Measurements from ENCODE around the gene ZNF296. TPM values are rescaled to one million over a fixed set of nuclear protein-coding genes. Genes with fewer than 3 reads are reported as not detected.

ZNF296 gene
- total RNA-seq, 2 experiments from 2014 or later, result 5.0 to 6.3 TPM

DNA sequence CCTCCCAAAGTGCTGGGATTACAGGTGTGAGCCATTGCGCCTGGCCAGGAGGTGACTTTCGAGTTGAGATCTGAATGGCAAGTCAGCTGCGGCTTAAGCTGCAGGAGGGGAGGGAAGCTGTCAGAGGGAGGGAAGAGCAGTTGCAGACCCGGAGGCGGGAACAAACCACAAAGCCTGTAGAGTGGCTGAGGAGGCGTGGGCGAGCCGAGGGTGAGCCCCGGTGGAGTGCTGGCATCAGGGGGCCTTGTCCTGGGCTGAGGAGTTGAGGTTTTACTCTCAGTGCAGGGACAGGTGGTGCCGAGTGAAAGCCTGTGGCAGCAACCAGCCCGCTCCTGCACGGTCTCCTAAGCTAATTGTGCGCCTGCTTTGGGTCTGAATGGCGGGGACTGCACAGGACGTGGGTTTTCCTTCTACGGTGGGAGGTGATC is 40.9 kb upstream of the ZNF296 start:
- CTCF ChIA-PET, result interaction anchor here (0.9 to 2.9 kb wide), 3 partner anchors 8 to 25 kb away, joined by 3 to 16 read pairs (median 11); no protein-coding TSS in a partner anchor
- H3K36me3 Mint-ChIP-seq (ENCODE audit: low read depth), result no peaks in the 10 kb centered on the region
- peak overlapping the region; percentile 63 for H3K27ac Mint-ChIP-seq
- H3K9me3 Mint-ChIP-seq, result no peaks in the 10 kb centered on the region
- DNase-seq (peak; percentile 93), ATAC-seq (peak; percentile 77)
- peaks cover 79% of the 10 kb centered on the region for H3K4me1 Mint-ChIP-seq (ENCODE audit: low read depth)
- H3K4me3 Mint-ChIP-seq, result peak overlapping the region; percentile 23
- TF ChIP-seq, protein P1, sequence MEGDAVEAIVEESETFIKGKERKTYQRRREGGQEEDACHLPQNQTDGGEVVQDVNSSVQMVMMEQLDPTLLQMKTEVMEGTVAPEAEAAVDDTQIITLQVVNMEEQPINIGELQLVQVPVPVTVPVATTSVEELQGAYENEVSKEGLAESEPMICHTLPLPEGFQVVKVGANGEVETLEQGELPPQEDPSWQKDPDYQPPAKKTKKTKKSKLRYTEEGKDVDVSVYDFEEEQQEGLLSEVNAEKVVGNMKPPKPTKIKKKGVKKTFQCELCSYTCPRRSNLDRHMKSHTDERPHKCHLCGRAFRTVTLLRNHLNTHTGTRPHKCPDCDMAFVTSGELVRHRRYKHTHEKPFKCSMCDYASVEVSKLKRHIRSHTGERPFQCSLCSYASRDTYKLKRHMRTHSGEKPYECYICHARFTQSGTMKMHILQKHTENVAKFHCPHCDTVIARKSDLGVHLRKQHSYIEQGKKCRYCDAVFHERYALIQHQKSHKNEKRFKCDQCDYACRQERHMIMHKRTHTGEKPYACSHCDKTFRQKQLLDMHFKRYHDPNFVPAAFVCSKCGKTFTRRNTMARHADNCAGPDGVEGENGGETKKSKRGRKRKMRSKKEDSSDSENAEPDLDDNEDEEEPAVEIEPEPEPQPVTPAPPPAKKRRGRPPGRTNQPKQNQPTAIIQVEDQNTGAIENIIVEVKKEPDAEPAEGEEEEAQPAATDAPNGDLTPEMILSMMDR (IDR thresholded peaks at IDR 0.05), result no peak
- POLR2A ChIA-PET, result interaction anchor here (0.9 to 1.9 kb wide), 5 partner anchors 19 to 135 kb away, joined by 3 to 14 read pairs (median 4); partner anchors contain the start of genes PPP1R37 and TRAPPC6A
- H3K27me3 Mint-ChIP-seq, result no peaks in the 10 kb centered on the region
- intact Hi-C loops (cut with micrococcal nuclease), result no loop called here

DNA sequence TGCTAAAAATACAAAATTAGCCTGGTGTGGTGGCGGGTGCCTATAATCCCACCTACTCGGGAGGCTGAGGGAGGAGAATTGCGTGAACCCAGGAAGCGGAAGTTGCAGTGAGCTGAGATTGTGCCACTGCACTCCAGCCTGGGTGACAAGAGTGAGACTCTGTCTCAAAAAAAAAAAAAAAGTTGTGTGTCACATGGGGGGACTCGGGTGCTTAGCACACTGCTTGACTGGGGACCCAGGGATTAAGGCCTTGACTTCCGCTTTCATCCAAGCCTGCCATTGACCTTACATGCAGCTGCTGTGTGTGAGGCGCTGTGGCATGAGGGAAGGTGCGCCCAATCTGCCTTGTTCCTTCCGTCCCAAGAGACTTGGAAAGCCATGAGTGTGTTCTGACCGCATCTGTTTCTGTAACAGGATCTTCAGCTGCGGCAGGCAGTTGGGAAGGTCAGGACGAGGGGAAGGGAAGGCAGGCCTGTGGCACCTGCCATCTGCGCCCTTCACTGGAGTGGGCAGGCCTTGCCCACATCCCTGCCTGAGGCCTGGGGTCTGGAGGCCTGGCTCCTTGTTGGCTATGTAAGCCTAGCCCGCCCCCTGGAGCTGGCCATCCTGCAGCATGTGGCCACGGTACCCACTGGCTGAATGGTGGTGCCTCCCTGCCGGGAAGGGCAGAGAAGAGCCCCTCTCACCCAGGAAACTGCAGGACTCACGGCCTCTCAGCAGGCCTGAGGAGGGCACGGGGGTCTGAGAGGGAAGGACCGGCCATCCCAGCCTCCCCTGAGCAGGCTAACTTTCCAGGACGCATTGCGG is 39.7 kb upstream of the ZNF296 start:
- Mint-ChIP-seq H3K27me3 (no peaks in the 10 kb centered on the region), H3K4me1 (ENCODE audit: low read depth) (peaks cover 72% of the 10 kb centered on the region), H3K4me3 (no peak overlapping the region), H3K27ac (peak overlapping the region; percentile 64), H3K36me3 (ENCODE audit: low read depth) (no peaks in the 10 kb centered on the region), H3K9me3 (no peaks in the 10 kb centered on the region)
- ChIA-PET POLR2A (interaction anchor here (1.3 kb wide), 1 partner anchor 68 kb away, joined by 3 read pairs; no protein-coding TSS in a partner anchor), CTCF (interaction anchor here (2.9 kb wide), 1 partner anchor 10 kb away, joined by 16 read pairs; no protein-coding TSS in a partner anchor)
- DNase-seq (no peak), ATAC-seq (no peak)
- TF ChIP-seq, protein P1 (IDR thresholded peaks at IDR 0.05), result no peak
- intact Hi-C loops (cut with micrococcal nuclease), result no loop called here

DNA sequence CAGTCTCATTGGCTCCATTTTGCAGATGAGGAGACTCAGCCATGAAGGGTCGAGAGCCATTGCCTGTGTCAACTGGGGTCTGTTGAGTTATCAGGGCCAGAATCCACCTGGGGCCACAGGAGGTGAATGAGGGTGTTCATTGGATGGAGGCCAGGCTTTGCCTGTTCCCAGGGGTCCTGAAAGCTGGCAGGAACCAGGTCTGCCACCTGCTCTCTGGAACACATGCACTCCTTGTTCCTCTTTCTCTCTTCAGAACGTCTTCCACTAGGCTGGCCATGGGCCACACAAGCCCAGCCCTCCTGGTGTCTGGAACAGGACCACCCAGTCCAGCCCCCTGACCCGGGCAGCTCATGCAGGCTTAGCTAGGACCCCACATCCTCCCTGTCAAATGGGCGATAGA is 37.8 kb upstream of the ZNF296 start:
- no peak overlapping the region for H3K27ac Mint-ChIP-seq
- intact Hi-C loops (cut with micrococcal nuclease), result no loop called here
- peaks cover 69% of the 10 kb centered on the region for H3K4me1 Mint-ChIP-seq (ENCODE audit: low read depth)
- no peaks in the 10 kb centered on the region for H3K9me3 Mint-ChIP-seq
- no peak for DNase-seq
- no peak overlapping the region for H3K4me3 Mint-ChIP-seq
- no peak for ATAC-seq
- CTCF ChIA-PET, result interaction anchor here (2.2 to 3.5 kb wide), 2 partner anchors 11 to 55 kb away, joined by 6 to 25 read pairs; no protein-coding TSS in a partner anchor
- TF ChIP-seq, protein P1 (IDR thresholded peaks at IDR 0.05), result no peak
- POLR2A ChIA-PET, result interaction anchor here (1.1 to 2.0 kb wide), 2 partner anchors 21 to 22 kb away, joined by 4 to 11 read pairs; partner anchors contain the start of gene PPP1R37
- H3K36me3 Mint-ChIP-seq (ENCODE audit: low read depth), result no peaks in the 10 kb centered on the region
- H3K27me3 Mint-ChIP-seq, result no peaks in the 10 kb centered on the region

DNA sequence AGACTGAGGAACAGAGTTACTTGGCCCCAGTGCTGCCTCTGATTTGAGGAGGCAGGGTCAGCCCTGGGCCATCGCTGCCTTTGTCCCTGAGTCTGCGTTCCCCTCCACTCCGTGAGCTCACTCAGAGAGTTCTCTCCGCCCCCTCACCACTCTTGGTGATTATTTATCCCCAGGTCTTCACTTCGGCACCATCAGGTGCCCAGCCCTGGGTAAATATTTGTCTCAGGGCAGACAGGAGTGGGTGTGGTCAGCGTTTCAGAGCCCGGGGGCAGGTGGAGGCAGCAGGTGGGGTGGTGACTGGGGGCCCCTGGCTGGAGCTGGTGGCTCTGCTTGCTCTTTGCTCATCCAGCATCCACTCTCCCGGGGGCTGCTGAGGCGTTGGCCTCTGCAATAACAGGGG is 37.4 kb upstream of the ZNF296 start:
- no peak overlapping the region for H3K27ac Mint-ChIP-seq
- intact Hi-C loops (cut with micrococcal nuclease), result no loop called here
- CTCF ChIA-PET, result interaction anchor here (0.8 to 3.5 kb wide), 4 partner anchors 10 to 54 kb away, joined by 3 to 25 read pairs (median 5); no protein-coding TSS in a partner anchor
- DNase-seq, result no peak
- H3K27me3 Mint-ChIP-seq, result no peaks in the 10 kb centered on the region
- POLR2A ChIA-PET, result interaction anchor here (1.2 to 2.0 kb wide), 4 partner anchors 10 to 37 kb away, joined by 3 to 11 read pairs (median 4); partner anchors contain the start of genes PPP1R37 and ZNF296
- no peaks in the 10 kb centered on the region for H3K9me3 Mint-ChIP-seq
- no peak for ATAC-seq
- H3K4me1 Mint-ChIP-seq (ENCODE audit: low read depth), result peaks cover 67% of the 10 kb centered on the region
- TF ChIP-seq, protein P1 (IDR thresholded peaks at IDR 0.05), result no peak
- H3K36me3 Mint-ChIP-seq (ENCODE audit: low read depth), result no peaks in the 10 kb centered on the region
- H3K4me3 Mint-ChIP-seq, result no peak overlapping the region

All from activated CD8-positive, alpha-beta T cell treated with anti-CD3 and anti-CD28 coated beads for 36 hours (primary cell).